Activated T-helper 1 cell treated with Interleukin-2 at 50 U/mL for 16 hours (primary cell): ENCODE measurements around the gene CHAD.
"Not testable (repeated sequence)": the region's sequence is repeated elsewhere in the genome, so short reads cannot be mapped to it uniquely, and the experiment has no call there.

ENCODE experiments used
- DNase-seq: peaks from one replicate; pipeline ENCODE4 v3.0.0-alpha.2; 2020; ENCODE audit warnings: low read depth

The CHAD gene

GRCh38 chr17:50495217-50495823 is 26.6 kb upstream of the CHAD start:
- DNase-seq = no peak

GRCh38 chr17:50493744-50494143 is 25.1 kb upstream of the CHAD start:
- DNase-seq = no peak

- DNase-seq = no peak
These were observed 23.5 kb upstream of the CHAD start for GRCh38 chr17:50492214-50492613.

GRCh38 chr17:50491505-50491904 is 22.8 kb upstream of the CHAD start:
- DNase-seq = no peak

GRCh38 chr17:50488880-50489279 is 20.2 kb upstream of the CHAD start:
- DNase-seq = no peak

- DNase-seq = no peak
These were observed 18.8 kb upstream of the CHAD start for GRCh38 chr17:50487213-50488096.

- no peak for DNase-seq
These were observed 15.9 kb upstream of the CHAD start for GRCh38 chr17:50484386-50485155.

- DNase-seq = no peak
These were observed 14.6 kb upstream of the CHAD start for GRCh38 chr17:50483266-50483665.

- peak; percentile 48 for DNase-seq
These were observed 13.8 kb upstream of the CHAD start for GRCh38 chr17:50482516-50482915.

GRCh38 chr17:50482110-50482509 is 13.4 kb upstream of the CHAD start:
- no peak for DNase-seq

- DNase-seq = no peak
These were observed 13.0 kb upstream of the CHAD start for GRCh38 chr17:50481648-50482047.

- DNase-seq = no peak
These were observed 12.3 kb upstream of the CHAD start for GRCh38 chr17:50480854-50481490.

- DNase-seq = no peak
These were observed 11.6 kb upstream of the CHAD start for GRCh38 chr17:50480142-50480764.

- peak; percentile 44 for DNase-seq
These were observed 11.0 kb upstream of the CHAD start for GRCh38 chr17:50479522-50480141.

GRCh38 chr17:50478391-50479381 is 10.0 kb upstream of the CHAD start, which contains the start of gene RSAD1:
TSS of gene RSAD1 (plus strand) at chr17:50478860. CDS start at chr17:50478885, 25 bp downstream.
- DNase-seq = peak; percentile 82

GRCh38 chr17:50477976-50478375 is 9.3 kb upstream of the CHAD start:
- DNase-seq = no peak

GRCh38 chr17:50476545-50477315 is 8.1 kb upstream of the CHAD start:
- no peak for DNase-seq

GRCh38 chr17:50475775-50476544 is 7.3 kb upstream of the CHAD start:
- DNase-seq = not testable (repeated sequence)
